Vagina (tissue), 2 donors: Measurements from ENCODE around the gene NEUROD4. TPM values are rescaled to one million over a fixed set of nuclear protein-coding genes. Genes with fewer than 3 reads are reported as not detected.

Experiments used
- DNase-seq, 2 donors: peaks; one replicate each; pipeline ENCODE4 v3.0.0-alpha.2; 2017; ENCODE audit errors: extremely low spot score in 2 of 2
- H3K27ac ChIP-seq: fragments of 200-600 bp; sonication (generic); one replicate; pipeline ENCODE4 v1.5.1; 2019
- H3K27me3 ChIP-seq: fragments of 200-600 bp; sonication (generic); one replicate; pipeline ENCODE4 v1.5.1; 2019
- H3K36me3 ChIP-seq, 2 donors: fragments of 200-600 bp; sonication (generic); one replicate each; pipeline ENCODE4 v1.5.1; 2017 to 2019
- H3K4me1 ChIP-seq: fragments of 200-600 bp; sonication (generic); one replicate; pipeline ENCODE4 v1.5.1; 2019
- H3K4me3 ChIP-seq, 2 donors: fragments of 200-600 bp; sonication (generic); 1 replicate in 1 of 2; 2 replicates in 1 of 2; pipeline ENCODE4 v1.5.1; 2016 to 2019
- H3K9me3 ChIP-seq: fragments of 200-600 bp; sonication (generic); one replicate; pipeline ENCODE4 v1.5.1; 2019
- POLR2A ChIP-seq, 2 donors: fragments of 450-650 bp; IDR thresholded peaks; one replicate each; pipeline ENCODE4 v1.6.1; 2017; ENCODE audit warnings: antibody characterized with exemption in 2 of 2, mild to moderate bottlenecking in 2 of 2, moderate library complexity in 2 of 2
- POLR2AphosphoS5 ChIP-seq, 2 donors: sonication (generic); formaldehyde crosslinking; IDR thresholded peaks; one replicate each; pipeline ENCODE4 v1.9.0; 2017; ENCODE audit warnings: antibody characterized with exemption in 2 of 2, mild to moderate bottlenecking in 2 of 2, low read depth in 1 of 2; ENCODE audit not compliant: insufficient read depth in 1 of 2
- intact Hi-C: fragments of 100-400 bp; cut with DNase I; formaldehyde crosslinking; loops from one replicate; pipeline ENCODE4 v1.15.1; 2023
- total RNA-seq: library from RNA; depleted of rRNA; stranded (reverse); fragments of >200 nt; gene quantifications from one replicate; pipeline ENCODE4 v1.2.3, GENCODE V29; 2016
- TF ChIP-seq, protein P1 (sequence below), 3 experiments: fragments of 450-650 bp in 2 of 3; fragments of 200-600 bp in 1 of 3; sonication (generic) in 1 of 3; IDR thresholded peaks; one replicate each; pipeline ENCODE4 v1.5.1; 2017 to 2019; ENCODE audit warnings: antibody characterized with exemption in 3 of 3, mild to moderate bottlenecking in 2 of 3, moderate library complexity in 2 of 3

Gene NEUROD4
- total RNA-seq, 1 donor from 2014 or later, result not detected

DNA sequence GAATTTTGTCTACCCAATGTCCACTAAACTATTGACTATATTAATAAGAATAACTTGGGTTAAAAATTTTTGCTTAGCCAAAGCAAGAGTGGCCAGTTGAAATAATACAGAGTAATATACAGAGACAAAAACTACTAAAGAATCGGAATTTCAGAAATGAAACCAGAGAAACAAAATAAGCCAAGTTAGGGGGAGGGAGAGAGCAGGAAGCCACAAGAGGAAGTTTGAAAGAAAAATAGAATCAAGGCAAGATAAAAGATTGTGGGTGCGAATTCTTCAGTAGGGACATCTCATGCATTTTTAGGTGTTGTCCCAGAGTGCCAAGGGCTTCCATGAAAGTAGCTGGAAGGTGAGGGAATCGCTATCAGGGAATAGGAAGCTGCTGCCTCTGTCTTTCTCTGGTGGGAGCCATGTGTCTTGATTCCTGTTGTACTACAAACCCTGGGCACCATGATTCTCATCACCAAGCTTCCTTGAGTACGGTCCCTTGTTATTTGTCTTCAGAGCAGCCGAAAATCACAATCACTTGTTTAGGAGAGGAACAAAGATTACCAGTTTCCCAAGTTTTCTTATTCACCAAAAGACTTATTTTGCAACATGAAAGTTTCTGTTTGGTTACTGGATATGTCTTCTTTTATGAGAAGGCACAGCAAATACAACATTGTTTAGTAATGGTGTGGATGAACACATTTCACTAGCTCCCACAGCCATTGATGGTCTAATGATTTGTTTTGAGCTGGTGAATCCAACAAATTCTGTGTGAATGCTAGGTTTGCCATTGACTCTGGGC lies 16.7 kb downstream of the NEUROD4 start:
- Histone ChIP-seq H3K36me3 (no peaks in the 10 kb centered on the region), H3K4me3 (no peak overlapping the region), H3K4me1 (no peaks in the 10 kb centered on the region), H3K27ac (no peak overlapping the region), H3K27me3 (no peaks in the 10 kb centered on the region), H3K9me3 (no peaks in the 10 kb centered on the region)
- intact Hi-C loops, result no loop called here
- TF ChIP-seq, protein P1, sequence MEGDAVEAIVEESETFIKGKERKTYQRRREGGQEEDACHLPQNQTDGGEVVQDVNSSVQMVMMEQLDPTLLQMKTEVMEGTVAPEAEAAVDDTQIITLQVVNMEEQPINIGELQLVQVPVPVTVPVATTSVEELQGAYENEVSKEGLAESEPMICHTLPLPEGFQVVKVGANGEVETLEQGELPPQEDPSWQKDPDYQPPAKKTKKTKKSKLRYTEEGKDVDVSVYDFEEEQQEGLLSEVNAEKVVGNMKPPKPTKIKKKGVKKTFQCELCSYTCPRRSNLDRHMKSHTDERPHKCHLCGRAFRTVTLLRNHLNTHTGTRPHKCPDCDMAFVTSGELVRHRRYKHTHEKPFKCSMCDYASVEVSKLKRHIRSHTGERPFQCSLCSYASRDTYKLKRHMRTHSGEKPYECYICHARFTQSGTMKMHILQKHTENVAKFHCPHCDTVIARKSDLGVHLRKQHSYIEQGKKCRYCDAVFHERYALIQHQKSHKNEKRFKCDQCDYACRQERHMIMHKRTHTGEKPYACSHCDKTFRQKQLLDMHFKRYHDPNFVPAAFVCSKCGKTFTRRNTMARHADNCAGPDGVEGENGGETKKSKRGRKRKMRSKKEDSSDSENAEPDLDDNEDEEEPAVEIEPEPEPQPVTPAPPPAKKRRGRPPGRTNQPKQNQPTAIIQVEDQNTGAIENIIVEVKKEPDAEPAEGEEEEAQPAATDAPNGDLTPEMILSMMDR (IDR thresholded peaks at IDR 0.05), result no peak
- TF ChIP-seq POLR2AphosphoS5 (IDR thresholded peaks at IDR 0.05; ENCODE audit: insufficient read depth in 1 of 2, low read depth in 1 of 2) (no peak), POLR2A (IDR thresholded peaks at IDR 0.05) (no peak)
- DNase-seq, result no peak

DNA sequence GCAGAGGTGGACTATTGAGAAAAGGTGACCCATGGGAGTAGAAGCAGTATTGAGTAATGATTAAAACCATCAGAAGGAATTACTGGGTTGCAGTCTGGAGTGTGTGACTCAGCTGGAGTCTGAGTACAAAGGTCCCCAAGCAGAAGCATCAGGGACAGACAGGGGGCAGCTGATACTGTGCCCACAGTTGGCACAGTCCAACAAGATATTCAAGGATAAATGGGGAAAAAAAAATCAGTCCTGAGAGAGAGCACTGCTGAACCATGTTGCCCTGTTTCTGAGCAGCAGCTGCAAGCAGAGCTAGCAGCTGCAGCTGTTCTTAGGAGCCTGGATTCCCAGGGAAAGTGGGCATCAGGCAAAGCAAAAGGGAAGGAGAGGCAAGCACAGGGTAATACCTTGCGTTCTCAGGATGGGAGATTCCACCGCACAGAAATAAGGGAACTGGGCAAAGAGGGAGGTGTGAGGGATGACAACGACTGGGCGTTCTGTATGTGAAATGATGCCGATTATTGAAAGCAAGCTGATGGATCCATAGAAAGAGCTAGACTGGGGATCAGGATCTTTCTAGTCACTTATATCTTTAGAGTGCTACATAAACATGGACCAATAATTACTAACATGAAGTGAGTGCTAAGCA lies 17.7 kb downstream of the NEUROD4 start:
- TF ChIP-seq POLR2AphosphoS5 (IDR thresholded peaks at IDR 0.05; ENCODE audit: insufficient read depth in 1 of 2, low read depth in 1 of 2) (no peak), POLR2A (IDR thresholded peaks at IDR 0.05) (no peak)
- TF ChIP-seq, protein P1 (IDR thresholded peaks at IDR 0.05), result no peak
- DNase-seq, result no peak
- Histone ChIP-seq H3K4me1 (no peaks in the 10 kb centered on the region), H3K36me3 (no peaks in the 10 kb centered on the region), H3K27me3 (no peaks in the 10 kb centered on the region), H3K9me3 (no peaks in the 10 kb centered on the region), H3K27ac (no peak overlapping the region), H3K4me3 (no peak overlapping the region)
- intact Hi-C loops, result no loop called here

DNA sequence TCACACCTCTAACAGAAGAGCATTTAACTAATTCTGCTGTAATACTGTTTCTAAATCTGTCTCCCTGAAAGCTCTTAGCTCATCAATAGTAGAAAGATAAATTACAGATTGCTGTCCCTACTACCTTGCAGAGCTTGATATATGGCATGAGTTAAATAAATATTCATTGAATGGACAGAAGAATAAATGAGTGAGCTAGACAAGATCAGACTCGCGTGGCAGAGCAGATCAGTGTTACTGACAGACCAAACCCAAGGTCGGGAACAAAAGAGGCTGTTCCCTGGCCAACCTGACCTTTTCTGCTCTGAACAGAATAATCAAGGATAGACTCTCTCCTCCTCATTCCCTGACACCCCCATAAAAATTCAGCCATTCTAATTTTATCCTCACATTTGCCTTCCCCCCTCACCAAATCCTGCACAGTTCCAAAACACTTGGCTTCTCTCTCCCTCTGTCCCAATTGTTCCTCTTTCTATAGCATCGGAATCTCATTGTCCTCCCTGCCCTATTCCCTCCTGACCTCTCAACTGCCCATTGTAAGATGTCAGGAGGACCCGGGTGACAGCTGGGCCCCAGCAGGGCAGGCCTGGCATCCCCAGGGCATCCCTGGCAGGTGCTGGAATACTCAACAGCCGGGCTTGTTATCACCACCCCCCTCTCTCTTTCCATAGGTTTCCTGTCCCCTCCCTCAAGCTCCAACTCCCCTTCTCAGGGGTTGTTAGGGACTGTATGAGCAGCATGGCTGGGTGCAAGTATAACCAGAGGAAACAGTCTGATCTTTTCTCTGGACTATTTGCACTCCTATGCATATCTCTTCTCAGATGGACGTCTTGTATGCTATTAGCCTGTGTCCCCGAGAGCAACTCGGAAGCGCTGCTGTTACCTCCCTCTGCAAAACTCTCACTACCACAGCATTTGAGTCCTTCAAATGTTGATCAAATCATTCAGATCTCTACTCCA lies 19.9 kb downstream of the NEUROD4 start:
- H3K27ac ChIP-seq, result no peak overlapping the region
- no peak overlapping the region for H3K4me3 ChIP-seq
- no peak for TF ChIP-seq POLR2A (IDR thresholded peaks at IDR 0.05)
- TF ChIP-seq POLR2AphosphoS5 (IDR thresholded peaks at IDR 0.05; ENCODE audit: insufficient read depth in 1 of 2, low read depth in 1 of 2), result no peak
- TF ChIP-seq, protein P1 (IDR thresholded peaks at IDR 0.05), result no peak
- no peaks in the 10 kb centered on the region for H3K36me3 ChIP-seq
- H3K27me3 ChIP-seq, result no peaks in the 10 kb centered on the region
- DNase-seq, result no peak
- intact Hi-C loops, result no loop called here
- no peaks in the 10 kb centered on the region for H3K4me1 ChIP-seq
- H3K9me3 ChIP-seq, result no peaks in the 10 kb centered on the region

DNA sequence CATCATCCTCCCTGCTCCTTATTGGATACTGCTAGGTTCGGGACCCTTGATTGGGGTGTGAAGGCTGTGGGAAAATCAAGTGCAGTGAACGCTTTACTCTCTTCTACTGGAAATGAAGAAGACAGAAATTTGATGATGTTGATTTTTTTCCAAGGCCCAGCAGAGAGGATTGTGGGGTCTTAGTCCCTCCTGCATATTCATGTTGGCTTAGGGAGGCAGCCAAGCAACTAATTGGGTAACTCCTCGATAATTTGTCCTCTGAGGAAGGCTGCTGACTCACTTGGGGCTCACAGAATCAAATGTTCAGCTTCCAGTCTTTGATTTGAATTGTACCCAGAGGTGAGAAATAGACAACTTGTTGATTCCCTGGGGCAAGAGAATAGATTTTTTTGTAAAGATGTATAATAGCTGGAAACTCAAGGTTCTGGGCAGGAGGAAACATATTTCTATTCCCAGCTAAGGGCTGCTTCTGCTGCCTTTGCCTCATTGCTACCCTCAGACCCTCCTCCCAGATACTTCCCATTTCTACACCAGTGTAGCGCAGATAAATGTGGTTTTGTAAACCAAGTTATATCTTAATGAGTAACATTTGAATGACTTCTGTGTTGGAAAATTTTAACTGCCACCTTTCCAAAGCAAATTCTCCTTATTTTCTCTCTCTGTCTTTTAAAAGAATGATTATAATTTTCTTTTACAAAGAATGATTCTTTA lies 21.7 kb downstream of the NEUROD4 start:
- no peaks in the 10 kb centered on the region for H3K9me3 ChIP-seq
- TF ChIP-seq POLR2AphosphoS5 (IDR thresholded peaks at IDR 0.05; ENCODE audit: insufficient read depth in 1 of 2, low read depth in 1 of 2) (no peak), POLR2A (IDR thresholded peaks at IDR 0.05) (no peak)
- TF ChIP-seq, protein P1 (IDR thresholded peaks at IDR 0.05), result no peak
- no peaks in the 10 kb centered on the region for H3K4me1 ChIP-seq
- no peak for DNase-seq
- H3K27me3 ChIP-seq, result no peaks in the 10 kb centered on the region
- H3K27ac ChIP-seq, result no peak overlapping the region
- intact Hi-C loops, result no loop called here
- H3K4me3 ChIP-seq, result no peak overlapping the region
- no peaks in the 10 kb centered on the region for H3K36me3 ChIP-seq
